Fibroblast of pulmonary artery (primary cell): Measurements from ENCODE around the gene PRRX2.
"Not testable (repeated sequence)": the region's sequence is repeated elsewhere in the genome, so short reads cannot be mapped to it uniquely, and the experiment has no call there.

ENCODE experiments used
- DNase-seq: peaks from one replicate; pipeline ENCODE4 v3.0.0-alpha.2; 2010; ENCODE audit warnings: low read depth
- H3K4me3 ChIP-seq: replicated peaks from 2 replicates; pipeline ENCODE4 v1.5.1; 2011; ENCODE audit warnings: low read depth, mild to moderate bottlenecking, control low read depth, low read length, moderate library complexity
- TF ChIP-seq, protein P1 (sequence below): IDR thresholded peaks from 2 replicates; pipeline ENCODE4 v1.5.1; 2011; ENCODE audit warnings: mild to moderate bottlenecking, control low read depth, low read length, inconsistent platforms; ENCODE audit errors: missing control alignments

Gene PRRX2

GRCh38 chr9:129655154-129655553 is 10.3 kb upstream of the PRRX2 start:
- TF ChIP-seq, protein P1, sequence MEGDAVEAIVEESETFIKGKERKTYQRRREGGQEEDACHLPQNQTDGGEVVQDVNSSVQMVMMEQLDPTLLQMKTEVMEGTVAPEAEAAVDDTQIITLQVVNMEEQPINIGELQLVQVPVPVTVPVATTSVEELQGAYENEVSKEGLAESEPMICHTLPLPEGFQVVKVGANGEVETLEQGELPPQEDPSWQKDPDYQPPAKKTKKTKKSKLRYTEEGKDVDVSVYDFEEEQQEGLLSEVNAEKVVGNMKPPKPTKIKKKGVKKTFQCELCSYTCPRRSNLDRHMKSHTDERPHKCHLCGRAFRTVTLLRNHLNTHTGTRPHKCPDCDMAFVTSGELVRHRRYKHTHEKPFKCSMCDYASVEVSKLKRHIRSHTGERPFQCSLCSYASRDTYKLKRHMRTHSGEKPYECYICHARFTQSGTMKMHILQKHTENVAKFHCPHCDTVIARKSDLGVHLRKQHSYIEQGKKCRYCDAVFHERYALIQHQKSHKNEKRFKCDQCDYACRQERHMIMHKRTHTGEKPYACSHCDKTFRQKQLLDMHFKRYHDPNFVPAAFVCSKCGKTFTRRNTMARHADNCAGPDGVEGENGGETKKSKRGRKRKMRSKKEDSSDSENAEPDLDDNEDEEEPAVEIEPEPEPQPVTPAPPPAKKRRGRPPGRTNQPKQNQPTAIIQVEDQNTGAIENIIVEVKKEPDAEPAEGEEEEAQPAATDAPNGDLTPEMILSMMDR, result no peak
- DNase-seq, result no peak
- no peak overlapping the region for H3K4me3 ChIP-seq

DNA sequence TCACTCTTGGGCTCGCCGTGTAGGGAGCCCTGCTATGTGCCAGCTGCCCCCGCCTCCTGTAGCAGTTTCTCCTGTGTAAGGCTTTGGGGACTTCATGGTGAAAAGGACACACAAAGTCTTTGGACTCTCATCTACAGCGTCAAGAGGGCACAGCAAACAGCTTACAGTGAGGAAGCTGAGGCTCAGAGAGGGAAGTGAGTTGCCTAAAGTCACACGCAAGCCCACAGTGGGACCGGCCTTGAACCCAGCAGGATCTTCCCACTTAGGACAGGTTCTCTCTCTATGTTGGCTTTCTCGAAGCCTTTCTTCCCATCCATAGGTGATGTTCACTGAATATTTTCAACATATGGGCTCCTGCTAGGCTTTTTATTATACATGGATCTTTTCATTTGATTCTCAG is 9.8 kb upstream of the PRRX2 start:
- H3K4me3 ChIP-seq, result no peak overlapping the region
- TF ChIP-seq, protein P1, result no peak
- no peak for DNase-seq

DNA sequence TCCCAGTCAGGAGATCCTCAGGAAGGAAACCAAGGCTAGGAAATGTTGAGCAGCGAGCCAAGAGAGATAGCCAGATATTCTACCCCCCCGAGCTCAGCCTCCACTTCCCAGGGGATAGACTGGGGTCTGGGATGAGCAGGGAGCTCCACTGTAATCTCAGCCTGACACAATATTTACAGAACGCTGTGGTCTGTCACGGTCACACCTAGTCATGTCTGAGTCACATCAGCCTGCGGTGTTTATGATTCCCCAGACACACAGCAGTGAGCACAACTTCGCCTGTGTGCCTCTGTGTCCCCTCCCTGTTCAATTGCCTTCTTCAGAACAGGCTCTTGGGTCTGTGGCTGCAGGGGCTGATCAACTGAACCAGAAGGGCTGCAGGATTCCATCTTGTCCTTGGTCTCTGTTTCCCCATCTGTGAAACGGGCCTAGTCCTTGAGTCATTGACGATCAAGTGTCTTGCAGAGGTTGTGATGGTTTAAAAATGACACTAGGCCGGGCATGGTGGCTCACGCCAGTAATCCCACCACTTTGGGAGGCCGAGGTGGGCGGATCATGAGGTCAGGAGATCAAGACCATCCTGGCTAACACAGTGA is 8.6 kb upstream of the PRRX2 start:
- H3K4me3 ChIP-seq, result no peak overlapping the region
- no peak for DNase-seq
- TF ChIP-seq, protein P1, result no peak

DNA sequence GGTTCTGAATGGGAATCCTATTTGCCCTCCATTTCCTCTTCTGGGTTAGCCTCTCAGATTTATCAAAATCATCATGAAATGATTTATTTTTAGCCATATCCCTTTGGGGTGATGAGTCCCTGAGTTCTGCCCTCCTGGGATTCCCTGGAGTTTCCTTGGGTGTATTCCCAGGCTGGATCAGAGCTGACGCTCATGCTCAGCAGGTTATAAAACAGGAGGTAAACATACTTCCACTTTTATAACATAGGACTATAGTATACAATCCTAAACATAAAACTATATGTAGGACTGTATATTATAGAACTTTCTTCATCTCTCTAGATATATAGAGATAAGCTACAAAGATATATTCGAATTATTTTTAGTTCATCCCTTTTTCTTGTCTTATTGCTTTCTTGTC is 4.4 kb upstream of the PRRX2 start:
- no peak for DNase-seq

DNA sequence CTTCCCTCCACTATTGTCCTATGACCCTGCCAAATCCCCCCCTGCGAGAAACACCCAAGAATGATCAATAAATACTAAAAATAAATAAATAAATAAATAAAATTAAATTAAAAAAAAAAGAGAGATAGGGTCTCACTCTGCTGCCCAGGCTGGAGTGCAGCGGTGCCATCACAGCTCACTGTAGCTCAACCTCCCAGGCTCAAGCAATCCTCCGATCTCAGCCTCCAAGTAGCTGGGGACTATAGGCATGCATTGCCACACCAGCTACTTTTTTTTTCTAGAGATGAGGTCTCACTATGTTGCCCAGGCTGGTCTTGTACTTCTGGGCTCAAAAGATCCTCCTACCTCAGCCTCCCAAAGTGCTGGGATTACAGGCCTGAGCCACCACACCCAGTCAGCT is 3.2 kb upstream of the PRRX2 start:
- not testable (repeated sequence) for H3K4me3 ChIP-seq, DNase-seq

More for the DNA sequence above, 4.4 kb upstream of the PRRX2 start:
- no peak overlapping the region for H3K4me3 ChIP-seq
- TF ChIP-seq, protein P1, result no peak

- no peak overlapping the region for H3K4me3 ChIP-seq
- TF ChIP-seq, protein P1, result no peak
- DNase-seq, result no peak
Observed at GRCh38 chr9:129664746-129665388, 580 bp upstream of the PRRX2 start.

DNA sequence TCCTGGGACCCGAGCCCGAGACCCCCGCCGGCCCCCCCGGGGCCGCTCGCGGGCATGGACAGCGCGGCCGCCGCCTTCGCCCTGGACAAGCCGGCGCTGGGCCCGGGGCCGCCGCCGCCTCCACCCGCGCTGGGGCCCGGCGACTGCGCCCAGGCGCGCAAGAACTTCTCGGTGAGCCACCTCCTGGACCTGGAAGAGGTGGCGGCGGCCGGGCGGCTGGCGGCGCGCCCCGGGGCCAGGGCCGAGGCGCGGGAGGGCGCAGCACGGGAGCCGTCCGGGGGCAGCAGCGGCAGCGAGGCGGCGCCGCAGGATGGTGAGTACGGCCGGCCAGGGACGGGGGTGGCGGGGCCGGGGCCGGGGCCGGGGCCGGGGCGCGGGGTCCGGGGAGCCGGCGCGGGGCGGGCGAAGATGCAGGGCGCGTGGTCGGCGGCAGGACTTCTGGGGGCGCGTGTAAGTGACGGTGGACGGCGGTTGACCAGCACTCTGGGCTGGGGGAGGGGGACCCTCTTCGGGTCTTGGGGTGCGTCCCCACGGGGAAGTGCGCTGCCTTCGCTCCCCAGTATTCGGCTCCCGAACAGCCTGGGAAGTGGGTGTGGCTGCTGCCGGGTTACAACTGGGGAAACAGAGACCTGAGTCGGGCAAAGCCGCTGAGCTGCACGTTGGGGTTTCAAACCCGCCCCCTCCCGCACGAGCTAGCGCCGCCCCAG is 520 bp downstream of the PRRX2 start:
- TF ChIP-seq, protein P1, result no peak
- no peak for DNase-seq
- no peak overlapping the region for H3K4me3 ChIP-seq
